Limb (tissue), 2 donors: ENCODE data around the gene COG5.
"Not testable (repeated sequence)": the region's sequence is repeated elsewhere in the genome, so short reads cannot be mapped to it uniquely, and the experiment has no call there.

ENCODE experiments used
- DNase-seq, 2 donors: peaks; one replicate each; pipeline ENCODE4 v3.0.0-alpha.2; 2016; ENCODE audit errors: extremely low spot score in 2 of 2

The COG5 gene

DNA sequence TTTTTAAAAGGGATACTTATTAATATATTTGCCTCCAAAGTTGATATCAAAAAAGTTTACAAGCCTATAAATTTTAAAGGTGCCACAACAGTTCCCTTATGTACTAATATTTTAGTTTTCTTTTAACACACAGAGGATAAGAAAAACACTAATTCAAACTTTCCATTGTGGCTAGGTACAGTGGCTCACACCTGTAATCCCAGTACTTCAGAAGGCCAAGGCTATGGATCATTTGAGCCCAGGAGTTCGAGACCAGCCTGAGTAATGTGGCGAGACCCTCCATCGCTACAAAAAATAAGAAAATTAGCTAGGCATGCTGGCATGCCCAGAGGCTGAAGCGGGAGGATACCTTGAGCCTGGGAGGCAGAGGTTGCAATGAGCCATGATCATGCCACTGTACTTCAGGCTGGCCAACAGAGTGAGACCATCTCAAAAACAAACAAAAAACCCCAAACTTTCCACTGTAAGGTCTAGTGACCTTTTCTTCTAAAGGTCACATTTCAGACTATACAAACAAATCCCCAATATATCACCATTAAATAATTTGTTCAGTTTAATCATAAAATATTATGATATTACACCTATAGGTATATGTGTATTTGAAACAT is 287.4 kb downstream of the COG5 start:
- DNase-seq: no peak

DNA sequence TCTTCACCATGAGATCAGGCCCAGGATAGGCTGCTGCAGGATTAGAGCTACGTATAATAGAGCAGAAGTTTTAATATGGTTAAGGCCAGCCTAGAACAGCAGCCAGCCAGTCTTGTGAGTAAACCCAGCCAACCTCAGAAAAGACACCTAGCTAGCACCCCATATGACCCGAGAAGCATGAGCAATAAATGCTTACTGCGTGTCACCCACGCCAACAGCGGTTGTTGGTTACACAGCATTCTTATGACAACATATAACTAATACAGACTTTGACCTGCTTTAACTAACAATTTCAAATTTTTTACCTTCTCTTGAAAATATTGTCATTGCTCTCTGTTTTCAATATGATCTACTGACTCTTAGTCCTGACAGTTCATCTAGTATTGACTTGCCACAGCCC is 289.2 kb downstream of the COG5 start:
- DNase-seq: no peak

DNA sequence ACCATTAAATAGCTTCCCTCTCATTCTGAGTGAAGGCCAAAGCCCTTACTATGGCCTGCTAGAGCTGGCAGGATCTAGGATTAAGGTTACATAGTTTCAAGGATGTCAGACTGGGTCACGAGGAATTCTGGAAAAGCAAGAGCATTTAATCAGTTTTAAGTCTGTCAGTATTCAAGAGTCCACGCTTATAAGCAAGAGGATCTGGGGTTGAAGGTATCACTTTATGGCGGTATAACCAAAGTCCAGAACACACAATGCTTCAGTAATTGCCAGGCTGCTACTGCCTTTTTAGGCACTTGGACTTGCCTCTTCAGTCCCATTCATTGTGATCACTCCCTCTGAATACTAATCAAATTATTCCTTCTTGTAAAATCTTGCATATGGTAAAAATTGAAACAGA is 293.9 kb downstream of the COG5 start:
- no peak for DNase-seq

DNA sequence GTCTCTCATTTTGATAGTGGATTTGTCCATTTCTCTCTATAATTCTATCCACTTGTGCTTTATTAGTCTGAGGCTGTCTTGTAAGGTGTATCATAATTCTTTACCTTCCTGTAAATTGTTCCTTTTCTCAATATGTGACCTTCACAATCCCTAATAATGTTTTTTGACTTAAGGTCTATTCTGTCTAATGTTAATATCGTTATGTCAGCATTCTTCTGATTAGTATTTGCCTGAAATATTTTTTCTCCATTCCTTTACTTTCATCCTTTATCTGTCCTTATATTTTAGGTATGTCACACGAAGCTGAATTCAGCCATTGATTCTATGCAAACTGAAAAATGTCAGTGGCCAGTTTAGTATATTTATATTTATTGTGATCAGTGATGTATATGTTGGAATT is 295.1 kb downstream of the COG5 start:
- no peak for DNase-seq

DNA sequence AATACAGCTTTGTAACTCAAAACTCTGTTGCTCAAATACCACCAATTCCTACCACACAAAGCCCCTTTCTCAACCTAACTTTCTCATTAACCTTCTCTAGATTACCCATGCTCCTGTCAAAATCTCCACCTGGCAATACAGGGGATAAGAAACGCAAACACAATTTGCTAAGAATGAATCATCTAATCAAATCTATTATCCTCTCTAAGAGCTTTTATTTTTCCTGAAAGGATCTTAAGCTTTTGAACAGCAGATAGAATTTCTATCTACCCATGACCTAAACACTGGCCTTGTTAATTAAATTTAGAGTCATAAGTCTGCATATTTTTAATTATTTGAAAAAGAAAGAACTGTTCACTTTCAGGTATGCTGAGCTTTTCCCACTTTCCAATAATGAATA is 296.6 kb downstream of the COG5 start:
- DNase-seq: no peak

DNA sequence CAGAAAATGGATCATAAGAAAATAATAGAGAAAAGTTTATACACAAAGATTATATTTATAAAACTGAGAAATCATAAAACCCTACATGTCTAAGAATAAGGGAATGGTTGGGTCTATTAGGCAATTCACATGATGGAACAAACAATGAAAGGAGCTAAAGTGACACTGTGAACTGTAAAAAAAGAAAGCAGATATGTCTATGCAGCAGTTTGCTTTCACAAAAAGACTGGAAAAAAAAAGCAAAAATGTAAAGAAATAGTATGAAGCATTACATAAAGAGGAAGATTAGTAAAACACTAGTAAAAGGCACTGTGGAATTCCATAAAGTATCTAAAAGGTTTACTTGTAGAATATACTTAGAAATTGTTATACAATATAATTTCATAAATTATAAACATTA is 299.0 kb downstream of the COG5 start:
- DNase-seq: no peak

DNA sequence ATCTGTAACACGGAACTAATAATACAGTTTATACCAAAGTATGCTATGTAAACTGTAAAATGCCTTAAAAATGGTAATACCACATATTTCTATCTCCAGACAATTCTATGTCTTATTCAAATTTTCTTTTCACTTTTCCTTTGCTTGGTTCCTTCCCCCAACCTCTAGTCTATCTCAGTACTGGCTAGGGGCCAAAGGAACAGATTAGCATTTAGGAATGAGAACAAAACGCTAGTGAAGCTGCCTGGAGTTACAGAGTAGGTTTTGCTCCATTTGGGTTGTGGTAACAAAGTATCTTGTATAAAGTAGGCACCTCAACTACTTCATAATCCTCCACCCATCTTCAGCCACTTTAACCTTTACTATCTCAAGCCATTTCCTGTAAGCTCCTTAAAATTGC is 300.9 kb downstream of the COG5 start:
- no peak for DNase-seq

DNA sequence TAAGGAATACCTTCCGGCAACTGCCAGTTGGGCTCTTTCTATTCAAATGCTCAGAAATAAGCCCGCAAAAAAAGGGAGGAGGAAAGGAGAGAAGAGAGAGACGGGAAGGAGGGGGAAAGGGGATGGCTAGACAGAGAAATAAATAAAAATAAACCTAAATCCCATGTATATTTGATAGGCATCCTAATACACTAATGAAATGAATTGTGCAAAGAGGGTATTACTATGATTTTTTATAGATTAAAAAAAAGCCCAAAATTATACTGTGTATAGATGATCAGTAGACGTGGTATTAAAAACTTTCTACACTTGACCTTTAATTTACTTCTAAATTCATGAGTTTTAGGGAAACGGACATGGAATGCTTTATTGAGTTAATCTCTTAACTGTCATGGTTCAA is 305.0 kb downstream of the COG5 start:
- no peak for DNase-seq

DNA sequence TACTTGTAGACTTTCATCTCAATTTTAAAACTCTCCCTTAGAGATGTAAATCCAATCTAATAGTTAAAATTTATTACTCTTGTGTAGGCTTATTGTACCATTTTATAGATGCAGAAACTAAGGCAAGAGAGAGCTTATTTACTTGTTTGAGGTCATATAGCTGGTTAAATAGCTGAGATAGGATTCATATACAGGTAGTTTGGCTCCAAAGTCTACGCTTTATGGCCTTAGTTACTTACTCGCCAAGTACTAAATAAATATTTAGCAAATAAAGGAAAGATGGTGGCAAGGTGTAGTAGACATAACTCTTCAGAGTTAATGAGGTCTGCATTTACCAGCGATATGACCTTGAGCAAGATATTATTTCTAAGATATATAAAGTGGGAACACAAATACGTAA is 308.1 kb downstream of the COG5 start:
- DNase-seq: no peak

DNA sequence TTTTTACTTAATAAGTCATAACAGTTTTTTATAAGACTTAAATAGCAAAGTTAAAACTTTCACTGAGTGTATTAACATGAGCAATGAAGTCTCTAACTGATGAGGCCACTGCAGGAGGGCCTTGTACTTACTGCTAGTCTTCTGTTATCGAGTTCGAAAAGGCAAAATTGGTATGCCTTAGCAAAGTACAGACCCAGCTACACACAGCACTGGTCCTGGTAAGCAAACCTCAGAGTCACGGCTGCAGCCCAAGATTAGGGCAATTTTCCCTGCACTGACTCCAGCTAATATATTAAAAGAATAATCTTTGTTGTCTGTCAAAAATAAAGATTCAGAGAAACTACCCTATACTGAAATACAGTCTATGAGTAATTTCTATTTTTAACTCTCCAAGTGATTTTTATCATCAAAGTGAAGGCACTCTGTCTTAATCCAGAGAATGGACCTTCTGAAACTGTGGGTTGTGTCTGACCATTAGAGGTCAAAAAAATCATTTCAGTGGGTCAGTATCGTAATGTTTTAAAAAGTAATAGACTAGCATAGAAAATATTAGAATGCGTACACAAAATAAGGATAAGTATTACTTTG is 309.2 kb downstream of the COG5 start:
- no peak for DNase-seq

DNA sequence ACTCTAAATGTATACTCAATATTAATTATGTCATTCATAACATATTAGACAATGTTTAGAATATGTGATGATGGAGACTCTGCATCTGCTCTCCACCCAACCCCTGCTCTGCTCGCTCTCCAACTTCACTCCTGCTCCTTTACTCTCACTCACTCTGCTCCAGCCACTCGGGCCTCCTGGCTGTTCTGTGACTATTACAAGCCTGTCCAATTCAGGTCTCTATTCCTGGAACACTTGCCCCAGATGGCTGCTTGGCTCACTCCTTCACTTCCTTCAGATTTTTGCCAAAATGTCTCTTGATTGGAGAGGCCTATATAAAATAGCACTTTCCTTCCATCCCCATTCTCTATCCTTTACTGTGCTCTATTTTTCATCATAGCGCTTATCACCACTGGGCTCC is 310.1 kb downstream of the COG5 start:
- no peak for DNase-seq

DNA sequence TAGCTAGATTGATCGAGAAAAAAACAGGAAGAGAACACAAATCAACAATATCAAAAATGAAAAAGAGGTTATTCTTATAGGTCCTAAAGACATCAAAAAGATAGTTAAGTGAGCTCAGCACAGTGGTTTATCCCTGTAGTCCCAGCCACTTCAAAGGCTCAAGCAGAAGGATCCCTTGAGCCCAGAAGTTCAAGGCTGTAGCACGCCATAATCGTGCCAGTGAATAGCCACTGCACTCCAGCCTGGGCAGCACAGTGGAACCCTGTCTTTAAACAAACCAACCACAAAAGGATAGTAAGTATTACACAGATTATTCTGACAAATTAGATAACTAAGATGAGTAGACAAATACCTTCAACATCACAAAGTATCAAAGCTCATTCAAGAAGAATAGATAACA is 311.8 kb downstream of the COG5 start:
- DNase-seq: no peak

DNA sequence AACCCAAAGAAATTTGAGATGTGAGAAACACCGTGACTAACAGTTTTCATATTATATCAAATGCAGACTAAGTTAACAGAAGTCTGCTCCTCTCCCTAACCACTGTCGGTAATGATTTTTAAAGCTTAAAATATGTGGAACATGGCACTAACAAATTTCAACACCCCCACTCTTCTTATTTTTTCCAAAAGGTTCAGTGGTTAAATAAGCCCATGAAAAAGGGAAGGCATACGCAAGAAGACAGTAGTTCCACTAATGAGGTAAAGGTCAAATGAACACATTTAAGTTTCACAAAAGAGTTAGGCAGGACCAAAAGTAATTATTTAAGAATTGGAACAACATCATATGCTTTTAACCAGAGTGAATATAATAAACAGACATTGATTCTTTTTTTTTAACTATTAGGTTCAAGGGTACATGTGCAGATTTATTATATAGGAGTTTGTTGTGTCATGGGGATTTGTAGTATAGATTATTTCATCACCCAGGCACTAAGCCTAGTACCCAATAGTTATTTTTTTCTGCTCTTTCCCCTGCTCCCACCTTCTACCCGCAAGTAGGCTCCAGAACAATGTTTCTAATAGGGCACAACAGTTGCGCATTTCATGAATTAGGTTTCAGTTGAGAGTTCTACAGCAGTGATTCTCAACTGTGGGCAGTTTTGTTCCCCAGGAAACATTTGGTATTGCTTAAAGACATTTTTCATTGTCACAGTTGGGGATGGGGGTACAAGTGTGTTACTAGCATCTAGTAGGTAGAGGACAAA is 315.0 kb downstream of the COG5 start:
- no peak for DNase-seq

DNA sequence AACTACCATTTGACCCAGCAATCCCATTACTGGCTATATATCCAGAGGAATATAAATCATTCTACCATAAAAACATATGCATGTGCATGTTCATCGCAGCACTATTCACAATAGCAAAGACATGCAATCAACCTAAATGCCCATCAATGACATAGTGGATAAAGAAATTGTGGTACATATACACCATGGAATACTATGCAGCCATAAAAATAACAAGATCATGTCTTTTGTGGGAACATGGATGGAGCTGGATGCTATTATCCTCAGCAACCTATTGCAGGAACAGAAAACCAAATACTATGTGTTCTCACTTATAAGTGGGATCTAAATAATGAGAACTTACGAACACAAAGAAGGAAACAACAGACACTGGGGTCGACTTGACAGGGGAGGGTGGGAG is 316.9 kb downstream of the COG5 start:
- DNase-seq: not testable (repeated sequence)

DNA sequence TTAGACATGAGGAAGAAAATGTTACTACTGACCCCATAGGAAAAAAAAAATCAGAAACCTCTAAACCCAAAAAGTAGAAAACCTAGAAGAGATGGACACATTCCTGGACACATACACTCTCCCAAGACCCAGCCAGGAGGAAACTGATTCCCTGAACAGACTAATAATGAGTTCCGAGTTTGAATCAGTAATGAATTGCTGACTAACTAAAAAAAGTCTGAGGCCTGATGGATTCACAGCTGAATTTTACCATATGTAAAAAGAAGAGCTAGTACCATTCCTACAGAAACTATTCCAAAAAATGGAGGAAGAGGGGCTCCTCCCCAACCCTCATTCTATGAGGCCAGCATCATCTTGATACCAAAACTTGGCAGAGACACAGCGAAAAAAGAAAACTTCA is 319.1 kb downstream of the COG5 start:
- no peak for DNase-seq

DNA sequence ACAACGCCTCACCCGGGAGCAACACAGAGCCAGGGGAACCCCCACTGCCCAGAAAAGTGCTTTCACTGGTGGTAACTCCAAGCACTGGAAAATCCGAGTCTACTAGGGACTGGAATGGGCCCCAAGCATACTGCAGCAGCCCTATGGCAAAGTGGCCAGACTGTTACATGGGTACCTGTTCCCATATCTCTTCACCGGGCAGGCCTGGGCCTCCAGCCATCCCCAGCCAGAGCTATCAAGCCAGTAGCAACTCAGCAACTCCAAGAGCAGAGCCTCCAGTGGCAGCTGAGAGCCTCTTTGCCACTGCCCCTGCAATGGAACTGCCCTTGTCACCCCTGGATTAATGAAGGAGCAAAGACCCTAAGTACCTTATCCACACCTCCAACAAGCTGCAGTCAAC is 321.5 kb downstream of the COG5 start:
- DNase-seq: no peak

DNA sequence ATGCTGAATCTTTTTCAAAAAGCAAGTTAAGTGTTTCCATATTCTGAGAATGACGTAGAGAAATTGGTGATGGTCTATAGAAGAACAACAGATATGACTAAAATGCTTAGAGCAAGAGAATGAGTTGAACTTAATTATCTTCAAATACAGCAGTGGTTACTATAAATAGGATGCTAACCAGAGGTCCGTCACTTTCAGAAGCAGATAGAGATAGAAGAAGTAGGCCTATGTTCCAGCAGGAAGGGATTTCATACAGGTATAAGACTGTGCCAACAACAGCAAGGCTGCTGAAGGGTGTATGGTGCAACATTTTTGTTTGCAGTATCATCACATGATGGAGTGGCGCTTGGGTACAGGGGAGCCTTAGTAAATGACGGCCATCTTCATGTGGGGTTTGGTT is 326.3 kb downstream of the COG5 start:
- no peak for DNase-seq

DNA sequence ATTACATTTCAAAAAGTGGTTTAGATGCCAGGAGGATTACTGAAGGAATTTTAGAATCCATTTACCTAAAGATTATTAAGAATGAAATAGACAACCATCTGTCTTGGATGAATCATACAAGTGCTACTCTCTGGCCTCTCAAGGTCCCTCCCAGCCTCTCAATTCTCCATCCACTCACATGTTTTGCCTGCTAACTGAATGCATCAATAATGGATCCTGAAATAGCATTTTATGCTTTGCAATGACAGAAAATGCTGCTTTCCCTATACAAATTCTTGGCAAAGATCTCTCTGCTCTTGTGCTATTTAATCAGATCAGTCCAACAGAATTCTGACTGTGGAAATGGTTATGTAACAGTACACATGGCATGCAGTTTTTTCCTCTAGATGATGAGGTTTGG is 326.9 kb downstream of the COG5 start:
- no peak for DNase-seq

DNA sequence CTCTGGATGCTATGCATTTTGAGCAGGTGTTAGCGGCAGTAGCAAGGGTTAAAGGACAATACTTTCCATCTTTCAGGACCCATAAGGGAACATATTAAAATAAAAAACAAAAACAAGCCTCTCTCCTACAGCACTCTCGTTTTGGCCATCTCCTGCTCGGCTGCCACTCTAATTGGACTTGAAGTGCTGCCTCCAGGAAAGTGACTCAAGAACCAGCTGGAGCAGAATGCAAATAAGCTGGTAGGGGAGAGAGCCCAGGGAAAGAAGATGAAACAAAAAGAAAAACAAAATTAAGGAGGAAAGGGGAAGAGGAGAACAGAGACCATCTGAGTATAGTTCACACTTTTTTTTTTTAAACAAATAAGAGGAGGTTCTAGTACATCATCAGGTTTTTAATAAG is 329.3 kb downstream of the COG5 start:
- no peak for DNase-seq

DNA sequence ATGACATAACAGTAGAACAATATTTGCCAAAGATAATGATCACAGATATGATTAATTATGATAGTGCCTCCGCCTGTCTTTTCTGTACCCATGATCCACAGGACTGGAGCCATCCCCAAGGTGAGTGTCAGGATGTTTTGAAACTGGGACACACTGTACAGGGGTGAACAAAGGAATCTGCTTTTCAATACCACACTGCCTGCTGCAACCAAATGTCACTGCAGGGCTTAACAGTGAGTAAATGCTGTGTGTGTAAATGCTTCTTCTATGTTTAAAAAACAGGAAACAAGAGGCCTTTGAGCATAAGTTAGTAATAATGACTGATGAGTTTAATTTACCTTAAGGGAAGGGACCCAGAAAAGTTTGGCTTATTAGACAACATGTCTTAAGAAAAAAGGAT is 329.7 kb downstream of the COG5 start:
- DNase-seq: no peak

DNA sequence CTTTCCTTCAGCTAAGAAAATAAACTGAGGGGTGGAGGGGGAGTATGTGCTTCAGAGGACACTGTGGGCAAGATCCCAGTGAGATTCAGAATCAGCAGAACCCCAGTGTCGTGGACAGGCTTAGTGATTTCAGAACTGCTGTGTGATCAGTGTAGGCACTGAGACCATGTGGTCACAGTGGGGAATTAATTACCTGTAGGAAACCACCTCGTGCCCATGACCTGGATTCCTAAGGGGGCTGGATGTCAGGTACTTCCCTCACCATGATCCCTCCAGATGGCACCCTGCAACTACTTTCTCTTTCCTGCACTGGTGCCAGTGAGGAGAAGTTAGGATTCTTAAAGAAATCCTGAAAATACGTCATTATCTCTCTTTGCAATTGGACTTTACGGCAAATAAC is 330.5 kb downstream of the COG5 start:
- no peak for DNase-seq

DNA sequence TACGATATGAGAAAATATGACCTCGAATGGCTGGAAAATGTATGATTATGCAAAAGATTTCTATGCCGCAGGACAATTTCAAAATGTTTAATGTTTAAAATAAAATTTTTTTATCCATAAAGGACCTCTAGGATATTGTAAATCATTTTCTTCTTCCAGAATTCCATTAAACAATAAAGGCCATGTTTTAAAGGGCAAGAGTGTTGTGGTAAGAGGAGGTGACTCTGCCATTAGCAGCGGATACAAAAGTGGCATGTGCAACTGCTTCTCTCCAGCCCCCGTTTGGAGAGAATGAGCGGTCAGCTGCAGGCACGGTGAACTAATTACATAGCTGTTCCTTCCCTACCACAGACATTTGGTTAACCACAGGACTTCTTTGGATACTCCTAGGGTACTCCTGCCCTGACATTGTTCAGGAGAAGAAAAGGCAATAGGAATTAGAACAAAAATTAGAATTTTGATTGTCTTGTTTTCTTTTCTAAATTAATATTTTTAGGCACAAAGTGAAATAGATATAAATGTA is 331.1 kb downstream of the COG5 start:
- DNase-seq: no peak

DNA sequence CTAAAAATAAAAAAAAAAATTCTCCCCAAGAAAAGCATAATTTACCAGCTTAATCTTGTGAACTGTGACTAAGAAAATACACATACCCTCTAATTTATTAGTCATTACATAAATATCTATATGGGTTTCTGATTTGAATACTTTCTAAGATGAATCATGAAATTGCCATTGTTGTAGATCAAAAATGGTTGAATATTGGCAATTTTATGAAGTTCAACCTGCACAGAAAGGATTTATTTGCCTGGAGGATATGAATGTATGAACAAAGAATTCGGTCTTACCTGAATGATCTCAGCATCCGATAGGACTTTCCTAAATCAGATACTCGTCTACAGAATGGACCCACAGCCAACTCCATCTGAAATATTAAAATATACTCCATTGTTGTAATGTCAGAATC is 333.4 kb downstream of the COG5 start:
- no peak for DNase-seq
